Brain microvascular endothelial cell (primary cell): ENCODE measurements around the gene CCDC80.
A peak's percentile ranks its signal among the peaks of the same experiment; 100 is the strongest.

ENCODE experiments used
- DNase-seq: peaks from one replicate; pipeline ENCODE4 v3.0.0-alpha.2; 2020
- H3K27ac ChIP-seq: fragments of 250-450 bp; sonication (Bioruptor Pico); 2 replicates; pipeline ENCODE4 v1.5.1; 2020; ENCODE audit warnings: mild to moderate bottlenecking, moderate library complexity
- H3K27me3 ChIP-seq: fragments of 250-450 bp; sonication (Bioruptor Pico); replicated peaks from 2 replicates; pipeline ENCODE4 v1.5.1; 2020; ENCODE audit warnings: mild to moderate bottlenecking
- H3K36me3 ChIP-seq: fragments of 250-450 bp; sonication (Bioruptor Pico); replicated peaks from 2 replicates; pipeline ENCODE4 v1.5.1; 2020; ENCODE audit warnings: mild to moderate bottlenecking
- H3K4me3 ChIP-seq: 2 replicates; pipeline ENCODE4 v1.5.1; 2011; ENCODE audit warnings: low read depth, mild to moderate bottlenecking, control low read depth, low read length, moderate library complexity
- in situ Hi-C: cut with HindIII; loops from 2 replicates; pipeline ENCODE4 v1.10.0; 2017; ENCODE audit warnings: low sequenced_read_pairs, low pct_ligation_motif_present
- TF ChIP-seq, protein P1 (sequence below): IDR thresholded peaks from 2 replicates; pipeline ENCODE4 v1.5.1; 2011; ENCODE audit warnings: low read depth, mild to moderate bottlenecking, moderate library complexity, low read length, control low read depth, inconsistent platforms; ENCODE audit errors: missing control alignments

Gene CCDC80

GRCh38 chr3:112627919-112628466, 12.9 kb downstream of the CCDC80 start:
- Histone ChIP-seq H3K4me3 (no peak overlapping the region), H3K27ac (no peak overlapping the region), H3K36me3 (peaks cover 59% of the 10 kb centered on the region), H3K27me3 (no peaks in the 10 kb centered on the region)
- no peak for DNase-seq
- TF ChIP-seq, protein P1, sequence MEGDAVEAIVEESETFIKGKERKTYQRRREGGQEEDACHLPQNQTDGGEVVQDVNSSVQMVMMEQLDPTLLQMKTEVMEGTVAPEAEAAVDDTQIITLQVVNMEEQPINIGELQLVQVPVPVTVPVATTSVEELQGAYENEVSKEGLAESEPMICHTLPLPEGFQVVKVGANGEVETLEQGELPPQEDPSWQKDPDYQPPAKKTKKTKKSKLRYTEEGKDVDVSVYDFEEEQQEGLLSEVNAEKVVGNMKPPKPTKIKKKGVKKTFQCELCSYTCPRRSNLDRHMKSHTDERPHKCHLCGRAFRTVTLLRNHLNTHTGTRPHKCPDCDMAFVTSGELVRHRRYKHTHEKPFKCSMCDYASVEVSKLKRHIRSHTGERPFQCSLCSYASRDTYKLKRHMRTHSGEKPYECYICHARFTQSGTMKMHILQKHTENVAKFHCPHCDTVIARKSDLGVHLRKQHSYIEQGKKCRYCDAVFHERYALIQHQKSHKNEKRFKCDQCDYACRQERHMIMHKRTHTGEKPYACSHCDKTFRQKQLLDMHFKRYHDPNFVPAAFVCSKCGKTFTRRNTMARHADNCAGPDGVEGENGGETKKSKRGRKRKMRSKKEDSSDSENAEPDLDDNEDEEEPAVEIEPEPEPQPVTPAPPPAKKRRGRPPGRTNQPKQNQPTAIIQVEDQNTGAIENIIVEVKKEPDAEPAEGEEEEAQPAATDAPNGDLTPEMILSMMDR, result no peak
- in situ Hi-C loops, result no loop called here

DNA sequence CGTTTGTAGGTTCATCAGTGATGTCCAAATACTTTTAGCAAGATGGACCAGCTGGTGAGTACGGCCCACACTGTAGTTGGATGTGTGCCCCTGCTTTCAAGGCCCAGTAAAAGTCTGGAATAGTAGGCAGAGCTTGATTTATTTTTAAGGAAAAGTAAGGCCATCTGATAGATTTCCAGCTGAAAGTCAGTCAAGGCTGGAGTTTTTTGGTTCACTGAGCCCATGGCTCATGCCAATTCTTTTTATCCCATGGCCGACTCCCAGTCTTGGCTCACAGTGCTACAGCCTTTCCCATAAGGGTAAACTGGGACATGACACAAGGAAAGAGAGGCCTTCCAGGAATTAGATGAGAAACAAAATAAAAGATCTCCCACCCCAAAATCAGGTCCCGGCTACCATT, 13.5 kb downstream of the CCDC80 start:
- no peak overlapping the region for H3K4me3 ChIP-seq
- H3K27me3 ChIP-seq, result no peaks in the 10 kb centered on the region
- TF ChIP-seq, protein P1, result no peak
- no peak for DNase-seq
- in situ Hi-C loops, result no loop called here
- H3K27ac ChIP-seq, result no peak overlapping the region
- H3K36me3 ChIP-seq, result peaks cover 58% of the 10 kb centered on the region

GRCh38 chr3:112623717-112624116, 17.2 kb downstream of the CCDC80 start:
- TF ChIP-seq, protein P1, result no peak
- Histone ChIP-seq H3K27me3 (no peaks in the 10 kb centered on the region), H3K27ac (no peak overlapping the region), H3K4me3 (no peak overlapping the region), H3K36me3 (peaks cover 63% of the 10 kb centered on the region)
- DNase-seq, result no peak
- in situ Hi-C loops, result no loop called here

DNA sequence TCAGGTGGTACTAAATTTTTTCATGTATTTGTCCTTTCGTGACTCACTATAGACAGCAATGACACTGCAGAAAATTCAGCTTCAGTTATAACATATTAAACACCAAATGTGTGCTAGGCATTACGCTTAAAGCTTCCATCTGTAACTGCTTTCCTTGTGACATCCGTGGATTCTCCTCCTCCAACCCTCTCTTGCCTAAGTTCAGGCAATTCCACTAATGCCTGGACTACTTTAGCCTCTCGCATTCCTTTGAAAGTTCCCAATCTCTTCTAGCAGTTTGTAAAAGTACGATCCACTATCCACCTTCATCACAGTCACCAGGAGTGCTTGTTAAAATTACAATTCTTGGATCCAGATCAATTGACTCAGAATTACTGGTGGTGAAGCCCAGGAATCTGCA, 17.7 kb downstream of the CCDC80 start:
- Histone ChIP-seq H3K27me3 (no peaks in the 10 kb centered on the region), H3K27ac (no peak overlapping the region), H3K36me3 (peaks cover 63% of the 10 kb centered on the region), H3K4me3 (no peak overlapping the region)
- in situ Hi-C loops, result no loop called here
- TF ChIP-seq, protein P1, result no peak
- DNase-seq, result no peak

DNA sequence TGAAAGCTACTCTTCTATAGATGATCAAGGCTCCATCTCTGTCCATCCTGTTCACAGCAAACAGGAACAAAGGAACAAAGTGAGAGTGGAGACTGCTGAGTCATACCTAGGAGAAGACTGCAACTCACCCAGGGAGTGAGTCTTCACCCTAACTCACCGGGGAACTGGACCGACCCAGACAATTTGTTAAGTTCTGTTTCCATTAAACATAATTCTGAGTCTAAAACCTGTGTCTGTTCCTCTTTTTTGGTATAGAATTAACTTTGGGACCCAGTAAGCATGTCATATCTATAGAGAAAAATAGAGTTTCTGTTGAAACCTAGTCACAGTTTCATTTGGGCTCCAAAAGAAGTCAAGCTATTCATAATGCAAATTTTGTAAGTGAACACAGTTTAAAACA, 21.6 kb downstream of the CCDC80 start:
- TF ChIP-seq, protein P1, result no peak

GRCh38 chr3:112617285-112617684, 23.7 kb downstream of the CCDC80 start:
- no peak for DNase-seq
- no peak overlapping the region for H3K4me3 ChIP-seq
- TF ChIP-seq, protein P1, result no peak
- no peak overlapping the region for H3K27ac ChIP-seq
- H3K36me3 ChIP-seq, result peaks cover 75% of the 10 kb centered on the region
- H3K27me3 ChIP-seq, result no peaks in the 10 kb centered on the region
- in situ Hi-C loops, result no loop called here

More for the DNA sequence above, 21.6 kb downstream of the CCDC80 start:
- H3K36me3 ChIP-seq, result peaks cover 75% of the 10 kb centered on the region
- DNase-seq, result no peak
- H3K27ac ChIP-seq, result peak overlapping the region; percentile 51
- no peak overlapping the region for H3K4me3 ChIP-seq
- in situ Hi-C loops, result no loop called here
- H3K27me3 ChIP-seq, result no peaks in the 10 kb centered on the region
